A673 (cell line): ENCODE measurements around the gene DAD1. TPM values are rescaled to one million over a fixed set of nuclear protein-coding genes. Genes with fewer than 3 reads are reported as not detected.
"Not testable (repeated sequence)": the region's sequence is repeated elsewhere in the genome, so short reads cannot be mapped to it uniquely, and the experiment has no call there.

Source experiments
- BruUV-seq: library from RNA; stranded (reverse); fragments of 400-500 nt; replicated peaks from 2 replicates; lab custom pipeline; 2021; lab: Mats Ljungman, UMichigan
- CTCF ChIA-PET: fragments of 300-600 bp; sonication (Branson Sonifier 250); formaldehyde crosslinking; loops from one replicate; lab custom pipeline; 2022; ENCODE audit warnings: antibody characterized with exemption; lab: Charles Lee
- POLR2A ChIA-PET: fragments of 300-600 bp; sonication (Branson Sonifier 250); formaldehyde crosslinking; loops from one replicate; lab custom pipeline; 2022; ENCODE audit warnings: antibody characterized with exemption; ENCODE audit not compliant: low non-redundant PET; lab: Charles Lee
- DNase-seq: peaks from one replicate; pipeline ENCODE4 v3.0.0-alpha.2; 2015; ENCODE audit warnings: low spot score
- H3K27ac ChIP-seq: fragments of 200-600 bp; sonication (generic); 2 replicates; pipeline ENCODE4 v1.5.1; 2016; ENCODE audit warnings: mixed run types, low read depth, mild to moderate bottlenecking, mixed read lengths, antibody characterized with exemption, low read length; ENCODE audit not compliant: poor library complexity, severe bottlenecking
- H3K27me3 ChIP-seq: fragments of 200-600 bp; sonication (generic); replicated peaks from 2 replicates; pipeline ENCODE4 v1.6.1; 2017; ENCODE audit warnings: mixed run types, low read depth, mild to moderate bottlenecking, mixed read lengths, antibody characterized with exemption, low read length; ENCODE audit not compliant: insufficient read depth, poor library complexity
- H3K36me3 ChIP-seq: fragments of 200-600 bp; sonication (generic); 2 replicates; pipeline ENCODE4 v1.6.1; 2016; ENCODE audit warnings: mixed run types, mild to moderate bottlenecking, mixed read lengths, antibody characterized with exemption, low read length; ENCODE audit not compliant: insufficient read depth, poor library complexity, severe bottlenecking
- H3K4me1 ChIP-seq: fragments of 200-600 bp; sonication (generic); 2 replicates; pipeline ENCODE4 v1.6.1; 2017; ENCODE audit warnings: mixed run types, mild to moderate bottlenecking, mixed read lengths, antibody characterized with exemption, low read length; ENCODE audit not compliant: insufficient read depth, poor library complexity, severe bottlenecking
- H3K4me3 ChIP-seq: fragments of 200-600 bp; sonication (generic); 2 replicates; pipeline ENCODE4 v1.5.1; 2016; ENCODE audit warnings: low read depth, mixed run types, mild to moderate bottlenecking, mixed read lengths, low read length; ENCODE audit not compliant: poor library complexity, severe bottlenecking
- H3K9me3 ChIP-seq: fragments of 200-600 bp; sonication (generic); 2 replicates; pipeline ENCODE4 v1.6.1; 2016; ENCODE audit warnings: mixed run types, low read depth, mild to moderate bottlenecking, mixed read lengths, antibody characterized with exemption, low read length; ENCODE audit not compliant: poor library complexity, severe bottlenecking
- CTCF ChIP-seq: fragments of 300-800, 200-600 bp; sonication (generic); conservative IDR thresholded peaks from 2 replicates; pipeline ENCODE4 v1.5.1; 2017; ENCODE audit warnings: low read depth, mild to moderate bottlenecking, antibody characterized with exemption, low read length, moderate library complexity, mixed read lengths
- EZH2 ChIP-seq: fragments of 200-600 bp; sonication (generic); IDR thresholded peaks from 2 replicates; pipeline ENCODE4 v1.6.1; 2017; ENCODE audit warnings: borderline replicate concordance, low read depth, mild to moderate bottlenecking, mixed read lengths, antibody characterized with exemption, low read length; ENCODE audit not compliant: poor library complexity, severe bottlenecking
- intact Hi-C: fragments of 100-400 bp; cut with micrococcal nuclease; formaldehyde crosslinking; loops from one replicate; pipeline ENCODE4 v1.10.0; 2022; ENCODE audit not compliant: unreplicated experiment
- total RNA-seq: library from RNA; stranded (reverse); gene quantifications from 2 replicates; pipeline ENCODE4 v1.2.3, GENCODE V29; 2021

The DAD1 gene
- total RNA-seq, 1 experiment from 2014 or later, result 261 TPM

- no peak overlapping the region for H3K4me3 ChIP-seq
- intact Hi-C loops, result no loop called here
- BruUV-seq, result no TSS peak
- DNase-seq, result no peak
- no peak for TF ChIP-seq EZH2
- TF ChIP-seq CTCF, result no peak
- H3K27ac ChIP-seq, result no peak overlapping the region
- no peaks in the 10 kb centered on the region for H3K27me3 ChIP-seq
- H3K4me1 ChIP-seq, result no peaks in the 10 kb centered on the region
- ChIA-PET POLR2A (no interaction called here), CTCF (no interaction called here)
- no peaks in the 10 kb centered on the region for H3K9me3 ChIP-seq
- no peaks in the 10 kb centered on the region for H3K36me3 ChIP-seq
Observed at GRCh38 chr14:22622255-22622654, 33.2 kb upstream of the DAD1 start.

- BruUV-seq, H3K4me3 ChIP-seq, H3K9me3 ChIP-seq, H3K27ac ChIP-seq, H3K27me3 ChIP-seq, DNase-seq, intact Hi-C loops, H3K36me3 ChIP-seq, CTCF ChIA-PET, POLR2A ChIA-PET: not testable (repeated sequence)
- H3K4me1 ChIP-seq, result peaks cover 13% of the 10 kb centered on the region
Observed at GRCh38 chr14:22615765-22616164, 26.7 kb upstream of the DAD1 start.

- ChIA-PET POLR2A (no interaction called here), CTCF (no interaction called here)
- Histone ChIP-seq H3K9me3 (no peaks in the 10 kb centered on the region), H3K27ac (peak overlapping the region; percentile 52), H3K4me3 (no peak overlapping the region), H3K27me3 (no peaks in the 10 kb centered on the region), H3K4me1 (peaks cover 13% of the 10 kb centered on the region), H3K36me3 (peaks cover 14% of the 10 kb centered on the region)
- TF ChIP-seq CTCF, result no peak
- intact Hi-C loops, result no loop called here
- no TSS peak for BruUV-seq
- DNase-seq, result peak; percentile 85
Observed at GRCh38 chr14:22614240-22614799, 25.3 kb upstream of the DAD1 start.

GRCh38 chr14:22613736-22614239, 24.8 kb upstream of the DAD1 start:
- DNase-seq, result no peak
- CTCF ChIA-PET, result no interaction called here
- no peak overlapping the region for H3K4me3 ChIP-seq
- H3K36me3 ChIP-seq, result peaks cover 14% of the 10 kb centered on the region
- BruUV-seq, result no TSS peak
- peaks cover 13% of the 10 kb centered on the region for H3K4me1 ChIP-seq
- peak overlapping the region; percentile 52 for H3K27ac ChIP-seq
- H3K27me3 ChIP-seq, result no peaks in the 10 kb centered on the region
- POLR2A ChIA-PET, result no interaction called here
- H3K9me3 ChIP-seq, result no peaks in the 10 kb centered on the region
- intact Hi-C loops, result no loop called here
- TF ChIP-seq EZH2, result no peak
- TF ChIP-seq CTCF, result no peak
